Ovary (tissue), 3 donors: ENCODE data around the gene RNU4-1.

Source experiments
- EP300 ChIP-seq: sonication (generic); formaldehyde crosslinking; IDR thresholded peaks from one replicate; pipeline ENCODE4 v1.6.1; 2017; ENCODE audit warnings: antibody characterized with exemption
- POLR2A ChIP-seq: fragments of 450-650 bp; IDR thresholded peaks from one replicate; pipeline ENCODE4 v1.6.1; 2017; ENCODE audit warnings: antibody characterized with exemption, mild to moderate bottlenecking, moderate library complexity
- TF ChIP-seq, protein P1 (sequence below), 3 donors: fragments of 450-650 bp in 2 of 3; fragments of 200-600 bp in 1 of 3; IDR thresholded peaks; one replicate each; pipeline versions ENCODE4 v1.5.1 to v1.8.0; 2016 to 2022; ENCODE audit warnings: antibody characterized with exemption in 3 of 3, mild to moderate bottlenecking in 1 of 3
- donor health status: DM: no; HTN: no; CAD: no.

- TF ChIP-seq, protein P1, sequence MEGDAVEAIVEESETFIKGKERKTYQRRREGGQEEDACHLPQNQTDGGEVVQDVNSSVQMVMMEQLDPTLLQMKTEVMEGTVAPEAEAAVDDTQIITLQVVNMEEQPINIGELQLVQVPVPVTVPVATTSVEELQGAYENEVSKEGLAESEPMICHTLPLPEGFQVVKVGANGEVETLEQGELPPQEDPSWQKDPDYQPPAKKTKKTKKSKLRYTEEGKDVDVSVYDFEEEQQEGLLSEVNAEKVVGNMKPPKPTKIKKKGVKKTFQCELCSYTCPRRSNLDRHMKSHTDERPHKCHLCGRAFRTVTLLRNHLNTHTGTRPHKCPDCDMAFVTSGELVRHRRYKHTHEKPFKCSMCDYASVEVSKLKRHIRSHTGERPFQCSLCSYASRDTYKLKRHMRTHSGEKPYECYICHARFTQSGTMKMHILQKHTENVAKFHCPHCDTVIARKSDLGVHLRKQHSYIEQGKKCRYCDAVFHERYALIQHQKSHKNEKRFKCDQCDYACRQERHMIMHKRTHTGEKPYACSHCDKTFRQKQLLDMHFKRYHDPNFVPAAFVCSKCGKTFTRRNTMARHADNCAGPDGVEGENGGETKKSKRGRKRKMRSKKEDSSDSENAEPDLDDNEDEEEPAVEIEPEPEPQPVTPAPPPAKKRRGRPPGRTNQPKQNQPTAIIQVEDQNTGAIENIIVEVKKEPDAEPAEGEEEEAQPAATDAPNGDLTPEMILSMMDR (IDR thresholded peaks at IDR 0.05), result no peak
- TF ChIP-seq EP300 (no peak), POLR2A (peak; percentile 66)
These were observed at the start of gene RNU4-1 for GRCh38 chr12:120292661-120293531.
